Muscle of arm (tissue), 12 donors: ENCODE measurements around the gene PPP1R2. TPM values are rescaled to one million over a fixed set of nuclear protein-coding genes. Genes with fewer than 3 reads are reported as not detected.
"Not testable (repeated sequence)": the region's sequence is repeated elsewhere in the genome, so short reads cannot be mapped to it uniquely, and the experiment has no call there.

Experiments used
- DNase-seq: peaks from one replicate; pipeline ENCODE4 v3.0.0-alpha.2; 2013
- polyA plus RNA-seq, 12 donors: library from polyadenylated mRNA; unstranded; fragments of 120-200 nt; gene quantifications; one replicate each; pipeline ENCODE4 v1.2.1, GENCODE V29; 2013; ENCODE audit not compliant: insufficient read length in 12 of 12

PPP1R2 gene
- polyA plus RNA-seq, 12 donors, result 33.3 to 69.2 (median 44.5) TPM; not detected in 1

- DNase-seq, result no peak
Observed at GRCh38 chr3:195542316-195542697, 818 bp downstream of the PPP1R2 start.

- no peak for DNase-seq
Observed at GRCh38 chr3:195540511-195540910, 2.6 kb downstream of the PPP1R2 start.

GRCh38 chr3:195540027-195540426 lies 3.1 kb downstream of the PPP1R2 start:
- DNase-seq, result no peak

- DNase-seq, result no peak
Observed at GRCh38 chr3:195539479-195539878, 3.6 kb downstream of the PPP1R2 start.

GRCh38 chr3:195537995-195538394 lies 5.1 kb downstream of the PPP1R2 start:
- DNase-seq, result no peak

GRCh38 chr3:195535293-195535692 lies 7.8 kb downstream of the PPP1R2 start:
- DNase-seq, result no peak

GRCh38 chr3:195532834-195533233 lies 10.3 kb downstream of the PPP1R2 start:
- no peak for DNase-seq

- DNase-seq, result no peak
Observed at GRCh38 chr3:195532345-195532744, 10.8 kb downstream of the PPP1R2 start.

GRCh38 chr3:195531683-195532082 lies 11.4 kb downstream of the PPP1R2 start:
- DNase-seq, result no peak

- no peak for DNase-seq
Observed at GRCh38 chr3:195526492-195526891, 16.6 kb downstream of the PPP1R2 start.

GRCh38 chr3:195524171-195524896 lies 18.8 kb downstream of the PPP1R2 start:
- no peak for DNase-seq

GRCh38 chr3:195522254-195523023 lies 20.7 kb downstream of the PPP1R2 start:
- no peak for DNase-seq

GRCh38 chr3:195517030-195517429 lies 26.1 kb downstream of the PPP1R2 start:
- no peak for DNase-seq

GRCh38 chr3:195514610-195515235 lies 28.4 kb downstream of the PPP1R2 start:
- not testable (repeated sequence) for DNase-seq

- no peak for DNase-seq
Observed at GRCh38 chr3:195512798-195513345, 30.3 kb downstream of the PPP1R2 start.

- no peak for DNase-seq
Observed at GRCh38 chr3:195511136-195511535, 32.0 kb downstream of the PPP1R2 start.

GRCh38 chr3:195508185-195508584 lies 34.9 kb downstream of the PPP1R2 start:
- DNase-seq, result no peak

GRCh38 chr3:195475614-195476013 lies 67.5 kb downstream of the PPP1R2 start:
- no peak for DNase-seq

- not testable (repeated sequence) for DNase-seq
Observed at GRCh38 chr3:195475116-195475515, 68.0 kb downstream of the PPP1R2 start.

GRCh38 chr3:195468841-195469240 lies 74.3 kb downstream of the PPP1R2 start:
- DNase-seq, result no peak

- DNase-seq, result no peak
Observed at GRCh38 chr3:195468391-195468776, 74.7 kb downstream of the PPP1R2 start.

- DNase-seq, result no peak
Observed at GRCh38 chr3:195467641-195468390, 75.3 kb downstream of the PPP1R2 start.
